Measurements from ENCODE around the gene CHST2. TPM values are rescaled to one million over a fixed set of nuclear protein-coding genes. Genes with fewer than 3 reads are reported as not detected.

Gene CHST2
- total RNA-seq, 1 donor from 2014 or later, result 15.0 TPM

GRCh38 chr3:143098032-143098764 lies 21.4 kb upstream of the CHST2 start:
- DNase-seq, result no peak

GRCh38 chr3:143099210-143099609 lies 20.4 kb upstream of the CHST2 start:
- DNase-seq, result no peak

- DNase-seq, result no peak
These were observed 19.9 kb upstream of the CHST2 start for GRCh38 chr3:143099690-143100089.

GRCh38 chr3:143100451-143100850 lies 19.1 kb upstream of the CHST2 start:
- DNase-seq, result peak; percentile 55

GRCh38 chr3:143101792-143102381 lies 17.7 kb upstream of the CHST2 start:
- no peak for DNase-seq

- DNase-seq, result no peak
These were observed 15.9 kb upstream of the CHST2 start for GRCh38 chr3:143103652-143104051.

- DNase-seq, result no peak
These were observed 14.4 kb upstream of the CHST2 start for GRCh38 chr3:143105170-143105569.

- DNase-seq, result no peak
These were observed 9.7 kb upstream of the CHST2 start for GRCh38 chr3:143109861-143110260.

- DNase-seq, result no peak
These were observed 9.2 kb upstream of the CHST2 start for GRCh38 chr3:143110371-143110770.

- DNase-seq, result no peak
These were observed 952 bp upstream of the CHST2 start for GRCh38 chr3:143118630-143119008.

GRCh38 chr3:143119974-143120715 lies 574 bp downstream of the CHST2 start:
- DNase-seq, result peak; percentile 36

GRCh38 chr3:143120716-143121240 lies 1.2 kb downstream of the CHST2 start:
- DNase-seq, result peak; percentile 36

GRCh38 chr3:143121241-143122088 lies 1.9 kb downstream of the CHST2 start:
- peak; percentile 67 for DNase-seq

GRCh38 chr3:143122089-143122430 lies 2.5 kb downstream of the CHST2 start:
- DNase-seq, result no peak

- DNase-seq, result no peak
These were observed 3.2 kb downstream of the CHST2 start for GRCh38 chr3:143122608-143123352.

- DNase-seq, result no peak
These were observed 3.9 kb downstream of the CHST2 start for GRCh38 chr3:143123353-143123984.

GRCh38 chr3:143124601-143125520 lies 5.3 kb downstream of the CHST2 start:
- DNase-seq, result peak; percentile 47

- no peak for DNase-seq
These were observed 8.2 kb downstream of the CHST2 start for GRCh38 chr3:143127801-143128200.

GRCh38 chr3:143128227-143128955 lies 8.8 kb downstream of the CHST2 start:
- no peak for DNase-seq

Measured in tongue (tissue), 2 donors.